ENCODE data around the gene HMG20B.

DNA sequence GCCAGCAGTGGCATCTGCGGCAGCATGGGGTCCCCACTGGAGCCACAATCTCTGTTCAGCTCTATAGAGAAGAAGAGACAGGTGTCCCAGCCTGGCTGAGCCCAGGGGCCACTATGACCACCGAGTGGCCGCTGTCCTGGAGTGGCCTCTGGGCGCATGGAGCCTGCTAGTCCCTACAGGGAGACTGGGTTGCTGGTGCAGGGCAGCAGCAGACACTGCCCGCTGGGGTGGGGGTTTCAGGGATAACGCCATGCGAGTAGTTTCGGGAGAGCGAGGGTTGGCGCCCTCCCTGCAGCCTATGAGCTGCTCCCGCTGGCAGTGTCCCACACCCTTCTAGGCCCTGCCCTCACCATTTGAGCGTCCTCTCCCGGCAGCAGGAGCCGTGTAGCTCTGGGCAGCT, 44.7 kb upstream of the HMG20B start:
- TF ChIP-seq, protein P1, sequence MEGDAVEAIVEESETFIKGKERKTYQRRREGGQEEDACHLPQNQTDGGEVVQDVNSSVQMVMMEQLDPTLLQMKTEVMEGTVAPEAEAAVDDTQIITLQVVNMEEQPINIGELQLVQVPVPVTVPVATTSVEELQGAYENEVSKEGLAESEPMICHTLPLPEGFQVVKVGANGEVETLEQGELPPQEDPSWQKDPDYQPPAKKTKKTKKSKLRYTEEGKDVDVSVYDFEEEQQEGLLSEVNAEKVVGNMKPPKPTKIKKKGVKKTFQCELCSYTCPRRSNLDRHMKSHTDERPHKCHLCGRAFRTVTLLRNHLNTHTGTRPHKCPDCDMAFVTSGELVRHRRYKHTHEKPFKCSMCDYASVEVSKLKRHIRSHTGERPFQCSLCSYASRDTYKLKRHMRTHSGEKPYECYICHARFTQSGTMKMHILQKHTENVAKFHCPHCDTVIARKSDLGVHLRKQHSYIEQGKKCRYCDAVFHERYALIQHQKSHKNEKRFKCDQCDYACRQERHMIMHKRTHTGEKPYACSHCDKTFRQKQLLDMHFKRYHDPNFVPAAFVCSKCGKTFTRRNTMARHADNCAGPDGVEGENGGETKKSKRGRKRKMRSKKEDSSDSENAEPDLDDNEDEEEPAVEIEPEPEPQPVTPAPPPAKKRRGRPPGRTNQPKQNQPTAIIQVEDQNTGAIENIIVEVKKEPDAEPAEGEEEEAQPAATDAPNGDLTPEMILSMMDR (IDR thresholded peaks at IDR 0.05): no peak
- no peak for TF ChIP-seq POLR2A (IDR thresholded peaks at IDR 0.05)

Measured in esophagus squamous epithelium (tissue), 4 donors.